Transverse colon (tissue), 4 donors: ENCODE data around the gene IL1A. TPM values are rescaled to one million over a fixed set of nuclear protein-coding genes. Genes with fewer than 3 reads are reported as not detected.

Source experiments
- DNase-seq: peaks from one replicate; pipeline ENCODE4 v3.0.0-alpha.2; 2019
- H3K27ac ChIP-seq, 4 donors: fragments of 200-600 bp; sonication (generic); 2 replicates each; pipeline ENCODE4 v1.5.1; 2016 to 2018; ENCODE audit warnings: inconsistent platforms in 4 of 4
- H3K27me3 ChIP-seq: fragments of 200-600 bp; sonication (generic); 2 replicates; pipeline ENCODE4 v1.5.1; 2017; ENCODE audit warnings: inconsistent platforms
- H3K36me3 ChIP-seq, 4 donors: fragments of 200-600 bp; sonication (generic); 2 replicates each; pipeline ENCODE4 v1.5.1; 2017 to 2019; ENCODE audit warnings: inconsistent platforms in 4 of 4
- H3K4me1 ChIP-seq, 4 donors: fragments of 200-600 bp; sonication (generic); 2 replicates each; pipeline ENCODE4 v1.5.1; 2017 to 2020; ENCODE audit warnings: inconsistent platforms in 4 of 4
- H3K4me3 ChIP-seq, 4 donors: fragments of 200-600 bp; sonication (generic); 1 replicate in 1 of 4; 2 replicates in 3 of 4; pipeline versions ENCODE4 v1.5.1 to v1.6.1; 2017 to 2019; ENCODE audit warnings: inconsistent platforms in 4 of 4
- H3K9me3 ChIP-seq, 2 donors: fragments of 200-600 bp; sonication (generic); 2 replicates each; pipeline ENCODE4 v1.5.1; 2017 to 2019; ENCODE audit warnings: inconsistent platforms in 2 of 2
- EP300 ChIP-seq: sonication (generic); formaldehyde crosslinking; IDR thresholded peaks from one replicate; pipeline ENCODE4 v1.6.1; 2017; ENCODE audit warnings: antibody characterized with exemption, low read depth
- POLR2A ChIP-seq: fragments of 450-650 bp; IDR thresholded peaks from one replicate; pipeline ENCODE4 v1.6.1; 2016; ENCODE audit warnings: antibody characterized with exemption, mild to moderate bottlenecking, moderate library complexity
- POLR2AphosphoS5 ChIP-seq, 3 donors: sonication (generic); formaldehyde crosslinking; IDR thresholded peaks; one replicate each; pipeline ENCODE4 v1.6.1; 2016; ENCODE audit warnings: antibody characterized with exemption in 3 of 3
- WGBS, 2 donors: methylation state at CpG; one replicate each; pipeline ENCODE4 v1.1.5; 2018; ENCODE audit warnings: low coverage in 1 of 2; 5-methylcytosine and 5-hydroxymethylcytosine counted together
- in situ Hi-C, 4 donors: fragments of 200-750 bp; cut with MboI; loops; one replicate each; pipeline versions ENCODE4 v1.15.0 to v1.15.1; 2017; ENCODE audit warnings: low sequenced_read_pairs in 3 of 4, low pct_ligation_motif_present in 1 of 4, low pct_unique_long_range_greater_than_20kb in 1 of 4
- intact Hi-C: fragments of 100-400 bp; cut with DNase I; formaldehyde crosslinking; loops from one replicate; pipeline ENCODE4 v1.15.1; 2023; ENCODE audit warnings: low total_unique reads
- total RNA-seq, 4 donors: library from RNA; depleted of rRNA; stranded (reverse); fragments of >200 nt; gene quantifications; one replicate each; pipeline ENCODE4 v1.1.0, GENCODE V29; 2016
- TF ChIP-seq, protein P1 (sequence below), 5 experiments: fragments of 200-600 bp in 3 of 5; fragments of 450-650 bp in 2 of 5; sonication (generic) in 3 of 5; IDR thresholded peaks; 1 replicate in 2 of 5; 2 replicates in 3 of 5; pipeline ENCODE4 v1.5.1; 2016 to 2017; ENCODE audit warnings: antibody characterized with exemption in 5 of 5, inconsistent platforms in 3 of 5, mild to moderate bottlenecking in 2 of 5, moderate library complexity in 1 of 5

IL1A gene
- total RNA-seq, 4 donors from 2014 or later, result not detected

DNA sequence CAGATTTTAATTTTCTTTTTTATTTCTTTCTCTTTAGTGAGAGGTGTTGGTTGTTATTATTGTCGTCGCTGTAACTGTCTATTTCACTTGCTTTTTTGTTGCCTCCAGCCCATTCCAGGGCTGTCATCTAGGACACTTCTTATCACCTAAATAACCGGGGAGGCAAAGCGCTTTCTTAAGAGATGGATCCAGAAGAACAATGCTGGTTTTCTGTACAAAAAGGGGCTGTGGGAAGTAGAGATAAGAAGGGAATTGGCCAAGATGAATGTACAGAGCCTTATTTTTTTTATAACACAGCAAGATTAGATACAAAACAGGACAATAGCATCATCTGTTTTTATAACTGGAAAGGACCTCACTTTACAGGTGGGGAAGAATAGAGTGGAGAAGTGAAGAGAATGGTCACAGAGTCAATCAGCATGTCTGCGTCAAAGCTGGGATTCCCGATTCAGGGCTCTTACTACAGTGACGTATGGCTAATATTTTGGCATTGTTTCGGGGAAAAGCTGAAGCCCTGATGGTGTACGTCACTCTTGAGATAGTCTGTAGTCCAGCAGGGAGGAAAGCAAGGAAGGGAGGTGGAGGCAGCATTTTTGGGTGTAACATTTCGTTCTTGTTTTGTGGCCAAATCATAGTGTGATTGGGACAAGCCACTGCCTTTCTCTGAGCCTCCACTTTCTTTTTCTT, 29.1 kb upstream of the IL1A start:
- intact Hi-C loops, result no loop called here
- Histone ChIP-seq H3K9me3 (no peaks in the 10 kb centered on the region), H3K4me1 (peaks cover 0 to 16% (median 3%) of the 10 kb centered on the region in 4 donors), H3K36me3 (no peaks in the 10 kb centered on the region), H3K4me3 (no peak overlapping the region), H3K27me3 (no peaks in the 10 kb centered on the region), H3K27ac (no peak overlapping the region)
- WGBS, 2 donors, result 85 to 92% methylated on average over 10 of the region's 10 CpGs
- TF ChIP-seq POLR2AphosphoS5 (IDR thresholded peaks at IDR 0.05) (no peak), EP300 (no peak)
- TF ChIP-seq, protein P1, sequence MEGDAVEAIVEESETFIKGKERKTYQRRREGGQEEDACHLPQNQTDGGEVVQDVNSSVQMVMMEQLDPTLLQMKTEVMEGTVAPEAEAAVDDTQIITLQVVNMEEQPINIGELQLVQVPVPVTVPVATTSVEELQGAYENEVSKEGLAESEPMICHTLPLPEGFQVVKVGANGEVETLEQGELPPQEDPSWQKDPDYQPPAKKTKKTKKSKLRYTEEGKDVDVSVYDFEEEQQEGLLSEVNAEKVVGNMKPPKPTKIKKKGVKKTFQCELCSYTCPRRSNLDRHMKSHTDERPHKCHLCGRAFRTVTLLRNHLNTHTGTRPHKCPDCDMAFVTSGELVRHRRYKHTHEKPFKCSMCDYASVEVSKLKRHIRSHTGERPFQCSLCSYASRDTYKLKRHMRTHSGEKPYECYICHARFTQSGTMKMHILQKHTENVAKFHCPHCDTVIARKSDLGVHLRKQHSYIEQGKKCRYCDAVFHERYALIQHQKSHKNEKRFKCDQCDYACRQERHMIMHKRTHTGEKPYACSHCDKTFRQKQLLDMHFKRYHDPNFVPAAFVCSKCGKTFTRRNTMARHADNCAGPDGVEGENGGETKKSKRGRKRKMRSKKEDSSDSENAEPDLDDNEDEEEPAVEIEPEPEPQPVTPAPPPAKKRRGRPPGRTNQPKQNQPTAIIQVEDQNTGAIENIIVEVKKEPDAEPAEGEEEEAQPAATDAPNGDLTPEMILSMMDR (IDR thresholded peaks at IDR 0.05), result no peak
- in situ Hi-C loops, result no loop called here
- no peak for DNase-seq

DNA sequence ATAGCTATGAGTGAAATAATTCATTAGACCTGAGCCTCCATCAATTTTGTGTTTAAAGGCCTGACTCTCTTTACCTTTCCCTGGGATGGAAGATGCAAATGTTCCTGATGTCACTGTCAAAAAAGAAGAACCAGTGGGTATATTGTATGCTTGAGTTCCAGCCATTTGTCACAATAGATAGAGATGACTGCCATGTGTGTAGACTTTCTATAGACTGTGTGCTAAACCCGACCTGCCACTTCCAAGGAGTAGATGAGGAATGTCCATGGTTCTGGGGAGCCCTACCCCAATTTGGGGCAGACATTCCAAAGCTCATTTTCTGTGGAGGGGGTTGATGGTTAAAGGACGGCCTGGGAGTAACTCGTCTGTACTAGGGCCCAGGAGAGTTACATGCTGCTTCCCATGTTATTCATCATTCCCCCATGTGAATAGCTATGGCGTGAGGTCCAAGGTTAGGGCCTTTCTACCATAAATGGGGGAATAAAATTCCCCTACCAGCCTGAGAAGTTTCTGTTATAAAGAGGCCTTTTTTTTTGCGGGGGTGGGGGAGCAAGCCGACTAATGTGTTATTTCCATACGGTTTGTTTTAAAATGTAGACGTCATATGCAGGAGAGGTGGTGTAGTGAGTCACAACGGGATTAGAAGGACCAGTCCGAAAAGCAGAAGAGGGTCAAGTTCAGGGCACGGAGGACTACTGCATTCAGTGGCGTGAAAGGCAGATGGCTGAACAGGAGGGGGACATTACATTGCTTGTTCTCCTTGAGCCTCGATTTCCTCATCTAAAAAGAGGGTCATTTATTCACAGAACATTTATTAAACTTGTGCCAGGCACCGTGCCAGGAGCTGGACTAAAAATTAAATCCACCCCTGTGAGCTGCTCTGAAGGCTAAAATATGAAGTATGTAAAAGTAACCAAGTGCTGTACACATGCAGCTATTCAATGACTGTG, 28.3 kb upstream of the IL1A start:
- H3K4me3 ChIP-seq, result no peak overlapping the region
- H3K4me1 ChIP-seq, result peaks cover 0 to 16% (median 3%) of the 10 kb centered on the region in 4 donors
- in situ Hi-C loops, result no loop called here
- DNase-seq, result no peak
- H3K9me3 ChIP-seq, result no peaks in the 10 kb centered on the region
- H3K36me3 ChIP-seq, result no peaks in the 10 kb centered on the region
- WGBS, 2 donors, result 52 to 67% methylated on average over 4 to 14 of the region's 14 CpGs
- H3K27ac ChIP-seq, result no peak overlapping the region
- TF ChIP-seq EP300 (no peak), POLR2AphosphoS5 (IDR thresholded peaks at IDR 0.05) (no peak), POLR2A (no peak)
- TF ChIP-seq, protein P1 (IDR thresholded peaks at IDR 0.05), result no peak
- intact Hi-C loops, result no loop called here
- H3K27me3 ChIP-seq, result no peaks in the 10 kb centered on the region

DNA sequence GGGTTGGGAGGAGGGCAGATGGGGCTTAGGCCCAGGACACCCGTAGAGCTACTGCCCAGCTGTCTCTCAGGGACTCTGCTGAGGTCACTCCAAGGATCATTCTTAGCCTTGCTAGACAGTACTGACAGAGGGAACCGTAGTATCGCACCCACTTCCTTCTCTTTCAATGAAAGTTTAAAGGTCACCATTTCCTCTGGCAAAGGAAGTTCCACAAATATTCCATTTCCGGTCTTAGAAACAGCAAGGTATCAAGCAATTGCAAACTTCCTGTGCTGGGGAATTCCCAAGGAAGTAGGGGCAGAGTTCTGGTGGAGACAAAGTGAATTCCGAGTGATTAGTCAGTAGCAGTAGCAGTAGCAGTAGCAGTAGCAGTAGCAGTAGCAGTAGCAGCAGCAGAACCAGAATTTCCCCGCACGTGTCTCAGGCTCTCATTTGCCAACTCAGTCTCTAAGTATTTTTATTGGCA, 27.6 kb upstream of the IL1A start:
- Histone ChIP-seq H3K4me1 (peaks cover 0 to 16% (median 3%) of the 10 kb centered on the region in 4 donors), H3K27me3 (no peaks in the 10 kb centered on the region), H3K9me3 (peaks cover 0 to 3% of the 10 kb centered on the region in 2 donors), H3K4me3 (no peak overlapping the region), H3K27ac (peak overlapping the region in 2 of 4 donors; percentile 4 to 22), H3K36me3 (no peaks in the 10 kb centered on the region)
- intact Hi-C loops (no loop called here), in situ Hi-C loops (no loop called here)
- 42% methylated on average over 7 of the region's 7 CpGs; no CpG with 5 or more reads in 1 of the 2 donors for WGBS, 2 donors
- no peak for DNase-seq
- TF ChIP-seq, protein P1 (IDR thresholded peaks at IDR 0.05), result no peak
- TF ChIP-seq EP300 (no peak), POLR2A (no peak), POLR2AphosphoS5 (IDR thresholded peaks at IDR 0.05) (no peak)

DNA sequence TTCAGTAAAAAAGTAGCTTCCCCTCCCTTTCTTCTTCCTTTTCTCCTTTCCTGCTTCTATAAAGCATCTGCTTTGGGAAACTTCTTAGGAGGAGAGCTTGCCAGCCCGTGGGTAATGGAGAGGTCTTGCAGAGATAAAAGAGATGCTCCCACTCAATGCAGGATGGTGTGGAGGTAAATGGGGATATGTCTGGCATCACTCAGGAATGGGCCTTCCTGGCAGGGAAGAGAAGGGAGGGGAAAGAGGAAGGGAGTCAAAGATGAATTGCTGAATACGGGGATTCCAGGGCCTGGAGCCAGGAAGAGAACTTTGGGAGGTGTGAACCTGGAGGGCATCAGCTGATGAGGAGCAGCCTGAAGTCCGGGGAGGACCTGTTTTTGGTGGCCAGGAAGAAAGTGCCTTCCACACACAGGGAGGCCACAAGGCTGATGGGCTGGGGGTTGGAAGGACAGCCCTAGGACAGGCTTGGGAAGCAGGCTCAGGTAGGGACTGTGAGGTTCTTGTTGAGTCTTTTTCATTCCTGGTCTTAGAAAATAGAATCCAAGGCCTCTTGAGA, 27.1 kb upstream of the IL1A start:
- in situ Hi-C loops, result no loop called here
- WGBS, 2 donors, result 67 to 93% methylated on average over 1 to 3 of the region's 3 CpGs
- intact Hi-C loops, result no loop called here
- no peaks in the 10 kb centered on the region for H3K36me3 ChIP-seq
- peaks cover 0 to 16% (median 3%) of the 10 kb centered on the region in 4 donors for H3K4me1 ChIP-seq
- H3K9me3 ChIP-seq, result peaks cover 0 to 3% of the 10 kb centered on the region in 2 donors
- H3K27me3 ChIP-seq, result no peaks in the 10 kb centered on the region
- H3K27ac ChIP-seq, result peak overlapping the region in 2 of 4 donors; percentile 4 to 22
- TF ChIP-seq POLR2A, result no peak
- TF ChIP-seq POLR2AphosphoS5 (IDR thresholded peaks at IDR 0.05), result no peak
- TF ChIP-seq EP300, result no peak
- TF ChIP-seq, protein P1 (IDR thresholded peaks at IDR 0.05), result no peak
- H3K4me3 ChIP-seq, result no peak overlapping the region
- no peak for DNase-seq
